Measurements from ENCODE around the gene SKP1. TPM values are rescaled to one million over a fixed set of nuclear protein-coding genes. Genes with fewer than 3 reads are reported as not detected.
"Not testable (repeated sequence)": the region's sequence is repeated elsewhere in the genome, so short reads cannot be mapped to it uniquely, and the experiment has no call there.

Gene SKP1
- polyA plus RNA-seq, 3 donors = 182 to 787 (median 735) TPM

DNA sequence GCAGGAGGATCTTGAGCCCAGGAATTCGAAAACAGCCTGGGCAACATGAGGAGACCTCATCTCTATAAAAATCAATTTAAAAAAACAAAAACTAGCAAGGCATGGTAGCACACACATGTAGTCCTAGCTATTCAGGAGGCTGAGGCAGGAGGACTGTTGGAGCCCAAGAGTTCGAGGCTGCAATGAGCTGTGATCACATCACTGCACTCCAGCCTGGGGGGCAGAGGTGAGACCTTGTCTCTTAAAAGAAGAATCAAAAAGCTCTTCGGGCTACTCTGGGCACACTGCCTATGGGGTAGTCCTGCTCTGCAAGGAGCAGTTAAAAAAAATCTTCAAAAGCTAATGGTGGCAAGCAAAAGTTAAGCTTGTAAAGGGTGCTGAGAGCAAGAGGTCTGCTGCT lies 23.5 kb downstream of the SKP1 start:
- Mint-ChIP-seq H3K9me3 (no peaks in the 10 kb centered on the region), H3K4me1 (peaks cover 3% of the 10 kb centered on the region), H3K27ac (peak overlapping the region in 1 of 7 donors; percentile 63), H3K36me3 (peaks cover 83 to 85% of the 10 kb centered on the region in 2 donors), H3K27me3 (ENCODE audit: low read depth in 3 of 3) (peaks cover 0 to 1% (median 0%) of the 10 kb centered on the region in 3 donors), H3K4me3 (no peak overlapping the region)
- 100% methylated on average over 2 of the region's 3 CpGs for WGBS (ENCODE audit: insufficient coverage)
- no peak for DNase-seq
- Histone ChIP-seq H3K4me1 (ENCODE audit: control insufficient read depth in 1 of 2, insufficient read depth in 2 of 2, low read length in 2 of 2) (no peaks in the 10 kb centered on the region), H3K4me3 (replicated peaks in 1 of 3; ENCODE audit: low read depth in 2 of 3, low read length in 3 of 3) (no peak overlapping the region), H2AFZ (ENCODE audit: insufficient read depth, low read depth, low read length, poor library complexity, severe bottlenecking) (no peak overlapping the region), H3K79me2 (ENCODE audit: insufficient read depth, low read length) (no peaks in the 10 kb centered on the region), H3K9ac (ENCODE audit: insufficient read depth, low read length, poor library complexity, severe bottlenecking) (no peak overlapping the region), H3K4me2 (replicated peaks; ENCODE audit: extremely low read depth, low read length, poor library complexity, severe bottlenecking) (no peak overlapping the region), H3K27ac (ENCODE audit: low read depth in 1 of 2, low read length in 2 of 2) (no peak overlapping the region), H3K27me3 (ENCODE audit: control insufficient read depth in 2 of 2, insufficient read depth in 2 of 2, low read length in 2 of 2) (no peaks in the 10 kb centered on the region), H3K36me3 (replicated peaks in 1 of 2; ENCODE audit: control insufficient read depth in 1 of 2, insufficient read depth in 2 of 2, low read length in 2 of 2) (peaks cover 90 to 100% of the 10 kb centered on the region in 2 donors), H3K9me3 (replicated peaks in 1 of 2; ENCODE audit: control insufficient read depth in 1 of 2, insufficient read depth in 1 of 2, low read length in 2 of 2) (no peaks in the 10 kb centered on the region), H4K20me1 (ENCODE audit: insufficient read depth, low read length) (peaks cover 31% of the 10 kb centered on the region)
- intact Hi-C loops (cut with micrococcal nuclease) = no loop called here
- TF ChIP-seq, protein P1, sequence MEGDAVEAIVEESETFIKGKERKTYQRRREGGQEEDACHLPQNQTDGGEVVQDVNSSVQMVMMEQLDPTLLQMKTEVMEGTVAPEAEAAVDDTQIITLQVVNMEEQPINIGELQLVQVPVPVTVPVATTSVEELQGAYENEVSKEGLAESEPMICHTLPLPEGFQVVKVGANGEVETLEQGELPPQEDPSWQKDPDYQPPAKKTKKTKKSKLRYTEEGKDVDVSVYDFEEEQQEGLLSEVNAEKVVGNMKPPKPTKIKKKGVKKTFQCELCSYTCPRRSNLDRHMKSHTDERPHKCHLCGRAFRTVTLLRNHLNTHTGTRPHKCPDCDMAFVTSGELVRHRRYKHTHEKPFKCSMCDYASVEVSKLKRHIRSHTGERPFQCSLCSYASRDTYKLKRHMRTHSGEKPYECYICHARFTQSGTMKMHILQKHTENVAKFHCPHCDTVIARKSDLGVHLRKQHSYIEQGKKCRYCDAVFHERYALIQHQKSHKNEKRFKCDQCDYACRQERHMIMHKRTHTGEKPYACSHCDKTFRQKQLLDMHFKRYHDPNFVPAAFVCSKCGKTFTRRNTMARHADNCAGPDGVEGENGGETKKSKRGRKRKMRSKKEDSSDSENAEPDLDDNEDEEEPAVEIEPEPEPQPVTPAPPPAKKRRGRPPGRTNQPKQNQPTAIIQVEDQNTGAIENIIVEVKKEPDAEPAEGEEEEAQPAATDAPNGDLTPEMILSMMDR (IDR thresholded peaks at IDR 0.05) = no peak

- H3K27ac Mint-ChIP-seq = peak overlapping the region in 4 of 7 donors; percentile 41 to 70 (median 50)
- H3K79me2 ChIP-seq (ENCODE audit: insufficient read depth, low read length); H3K9ac ChIP-seq (ENCODE audit: insufficient read depth, low read length, poor library complexity, severe bottlenecking); H3K4me2 ChIP-seq (replicated peaks; ENCODE audit: extremely low read depth, low read length, poor library complexity, severe bottlenecking); H3K9me3 Mint-ChIP-seq; H3K27ac ChIP-seq (ENCODE audit: low read depth in 1 of 2, low read length in 2 of 2); H3K4me3 ChIP-seq (replicated peaks in 1 of 3; ENCODE audit: low read depth in 2 of 3, low read length in 3 of 3); H3K4me3 Mint-ChIP-seq; H3K4me1 ChIP-seq (ENCODE audit: control insufficient read depth in 1 of 2, insufficient read depth in 2 of 2, low read length in 2 of 2); H3K27me3 Mint-ChIP-seq (ENCODE audit: low read depth in 3 of 3); DNase-seq; H3K27me3 ChIP-seq (ENCODE audit: control insufficient read depth in 2 of 2, insufficient read depth in 2 of 2, low read length in 2 of 2); intact Hi-C loops (cut with micrococcal nuclease); H2AFZ ChIP-seq (ENCODE audit: insufficient read depth, low read depth, low read length, poor library complexity, severe bottlenecking); H3K9me3 ChIP-seq (replicated peaks in 1 of 2; ENCODE audit: control insufficient read depth in 1 of 2, insufficient read depth in 1 of 2, low read length in 2 of 2); H3K4me1 Mint-ChIP-seq: not testable (repeated sequence)
- 99% methylated on average over 9 of the region's 15 CpGs for WGBS (ENCODE audit: insufficient coverage)
- peaks cover 39% of the 10 kb centered on the region for H4K20me1 ChIP-seq (ENCODE audit: insufficient read depth, low read length)
- H3K36me3 ChIP-seq (replicated peaks in 1 of 2; ENCODE audit: control insufficient read depth in 1 of 2, insufficient read depth in 2 of 2, low read length in 2 of 2) = peaks cover 83 to 100% of the 10 kb centered on the region in 2 donors
- H3K36me3 Mint-ChIP-seq = peaks cover 81 to 83% of the 10 kb centered on the region in 2 donors
Measured at GRCh38 chr5:134152173-134152832, 24.4 kb downstream of the SKP1 start.

Measured in CD14-positive monocyte (primary cell).